Tracheal epithelial cell (primary cell): Measurements from ENCODE around the gene TCF21. TPM values are rescaled to one million over a fixed set of nuclear protein-coding genes. Genes with fewer than 3 reads are reported as not detected.

Experiments used
- total RNA-seq: library from RNA; depleted of rRNA; stranded (reverse); fragments of >200 nt; gene quantifications from 2 replicates; pipeline ENCODE4 v1.2.1, GENCODE V29; 2014

TCF21 gene
- total RNA-seq: under 0.01 TPM in 1 of 2 replicates, not detected in the other

DNA sequence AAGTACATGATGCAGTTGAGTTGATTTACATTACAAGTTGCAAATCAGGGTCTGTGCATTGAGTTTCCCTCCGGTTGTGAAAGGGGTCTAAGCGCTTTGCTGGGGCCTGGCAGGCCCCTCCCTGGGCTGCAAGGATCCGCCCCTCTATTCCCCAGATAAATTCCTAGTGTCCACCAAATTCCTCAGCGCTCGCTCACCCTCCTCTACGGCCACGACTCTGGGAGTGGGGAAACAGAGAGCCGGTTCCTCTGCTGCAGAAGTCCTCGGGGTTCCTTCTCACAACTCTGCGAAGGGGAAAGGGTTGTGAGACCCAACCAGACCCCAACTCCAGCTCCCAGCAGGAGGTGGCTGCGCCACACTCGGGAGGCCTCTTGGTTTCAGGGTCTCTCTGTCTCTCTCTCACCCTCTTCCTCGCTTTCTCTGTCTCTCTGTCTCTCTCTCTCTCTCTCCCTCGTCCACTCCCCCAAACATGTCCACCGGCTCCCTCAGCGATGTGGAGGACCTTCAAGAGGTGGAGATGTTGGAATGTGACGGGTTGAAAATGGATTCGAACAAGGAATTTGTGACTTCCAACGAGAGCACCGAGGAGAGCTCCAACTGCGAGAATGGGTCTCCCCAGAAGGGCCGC, at the start of gene TCF21:
Gene TCF21, plus strand, starts transcription at position 185 of the 628 bp plus-strand sequence. Its CDS starts 285 bp downstream, at position 470.

Other genes starting within 250 kb of the TCF21 start
- 12.0 and 14.7 TPM in 2 replicates for gene TBPL1, start 64.1 kb downstream of the TCF21 start, total RNA-seq
- gene SLC2A12, start 163.5 kb downstream of the TCF21 start, total RNA-seq: 1.3 and 1.9 TPM in 2 replicates